ENCODE data around the gene FOXA3.

Gene FOXA3

GRCh38 chr19:45817010-45817724, 47.0 kb upstream of the FOXA3 start:
- no peak overlapping the region for H3K4me2 ChIP-seq
- no peaks in the 10 kb centered on the region for H3K36me3 ChIP-seq (ENCODE audit: insufficient read depth)
- TF ChIP-seq CTCF (conservative IDR thresholded peaks at IDR 0.05; ENCODE audit: low read depth, low read length): peak; percentile 99
- no peak overlapping the region for H3K9ac ChIP-seq
- no peaks in the 10 kb centered on the region for H3K27me3 ChIP-seq (ENCODE audit: insufficient read depth, low read depth)
- H3K4me3 ChIP-seq (IDR thresholded peaks at IDR 0.05; ENCODE audit: insufficient read depth, low read depth, low read length): no peak overlapping the region
- peak overlapping the region; percentile 5; the same call in 1 of the 2 replicates for H3K27ac ChIP-seq
- H2AFZ ChIP-seq (ENCODE audit: low read depth): no peak overlapping the region
- H4K20me1 ChIP-seq (ENCODE audit: insufficient read depth): no peaks in the 10 kb centered on the region
- H3K79me2 ChIP-seq (ENCODE audit: insufficient read depth, low read depth): no peaks in the 10 kb centered on the region
- H3K4me1 ChIP-seq (ENCODE audit: low read depth, poor library complexity, severe bottlenecking): peaks cover 15% of the 10 kb centered on the region

- Histone ChIP-seq H3K36me3 (ENCODE audit: insufficient read depth) (no peaks in the 10 kb centered on the region), H2AFZ (ENCODE audit: low read depth) (no peak overlapping the region), H3K27me3 (ENCODE audit: insufficient read depth, low read depth) (no peaks in the 10 kb centered on the region), H3K27ac (peak overlapping the region; percentile 5; the same call in 1 of the 2 replicates), H3K4me2 (no peak overlapping the region), H3K4me3 (IDR thresholded peaks at IDR 0.05; ENCODE audit: insufficient read depth, low read depth, low read length) (no peak overlapping the region), H3K79me2 (ENCODE audit: insufficient read depth, low read depth) (no peaks in the 10 kb centered on the region), H4K20me1 (ENCODE audit: insufficient read depth) (no peaks in the 10 kb centered on the region), H3K9ac (no peak overlapping the region), H3K4me1 (ENCODE audit: low read depth, poor library complexity, severe bottlenecking) (peaks cover 15% of the 10 kb centered on the region)
- no peak for TF ChIP-seq CTCF (conservative IDR thresholded peaks at IDR 0.05; ENCODE audit: low read depth, low read length)
Observed at GRCh38 chr19:45817725-45818301, 46.3 kb upstream of the FOXA3 start.

- no peak overlapping the region for H3K27ac ChIP-seq
- H3K4me2 ChIP-seq: no peak overlapping the region
- no peak overlapping the region for H2AFZ ChIP-seq (ENCODE audit: low read depth)
- no peaks in the 10 kb centered on the region for H3K36me3 ChIP-seq (ENCODE audit: insufficient read depth)
- no peak overlapping the region for H3K9ac ChIP-seq
- H3K4me1 ChIP-seq (ENCODE audit: low read depth, poor library complexity, severe bottlenecking): peaks cover 28% of the 10 kb centered on the region
- no peaks in the 10 kb centered on the region for H4K20me1 ChIP-seq (ENCODE audit: insufficient read depth)
- no peak overlapping the region for H3K4me3 ChIP-seq (IDR thresholded peaks at IDR 0.05; ENCODE audit: insufficient read depth, low read depth, low read length)
- no peaks in the 10 kb centered on the region for H3K27me3 ChIP-seq (ENCODE audit: insufficient read depth, low read depth)
- H3K79me2 ChIP-seq (ENCODE audit: insufficient read depth, low read depth): no peaks in the 10 kb centered on the region
- no peak for TF ChIP-seq CTCF (conservative IDR thresholded peaks at IDR 0.05; ENCODE audit: low read depth, low read length)
Observed at GRCh38 chr19:45819769-45820168, 44.4 kb upstream of the FOXA3 start.

- H3K79me2 ChIP-seq (ENCODE audit: insufficient read depth, low read depth): no peaks in the 10 kb centered on the region
- no peak for TF ChIP-seq CTCF (conservative IDR thresholded peaks at IDR 0.05; ENCODE audit: low read depth, low read length)
- no peak overlapping the region for H3K9ac ChIP-seq
- no peaks in the 10 kb centered on the region for H3K36me3 ChIP-seq (ENCODE audit: insufficient read depth)
- no peak overlapping the region for H3K4me3 ChIP-seq (IDR thresholded peaks at IDR 0.05; ENCODE audit: insufficient read depth, low read depth, low read length)
- H3K27me3 ChIP-seq (ENCODE audit: insufficient read depth, low read depth): no peaks in the 10 kb centered on the region
- H2AFZ ChIP-seq (ENCODE audit: low read depth): no peak overlapping the region
- H3K27ac ChIP-seq: no peak overlapping the region
- H3K4me2 ChIP-seq: no peak overlapping the region
- no peaks in the 10 kb centered on the region for H4K20me1 ChIP-seq (ENCODE audit: insufficient read depth)
- H3K4me1 ChIP-seq (ENCODE audit: low read depth, poor library complexity, severe bottlenecking): peaks cover 36% of the 10 kb centered on the region
Observed at GRCh38 chr19:45820413-45821102, 43.6 kb upstream of the FOXA3 start.

All from KMS-11 (cell line).